ENCODE results near the gene GALNT17.

GALNT17 gene

GRCh38 chr7:71278257-71278656, 146.3 kb downstream of the GALNT17 start:
- H3K4me3 ChIP-seq (ENCODE audit: low read depth, low read length) = no peak overlapping the region

GRCh38 chr7:71281261-71281660, 149.3 kb downstream of the GALNT17 start:
- H3K4me3 ChIP-seq (ENCODE audit: low read depth, low read length) = no peak overlapping the region

GRCh38 chr7:71283802-71284201, 151.9 kb downstream of the GALNT17 start:
- H3K4me3 ChIP-seq (ENCODE audit: low read depth, low read length) = no peak overlapping the region

GRCh38 chr7:71285571-71286145, 153.7 kb downstream of the GALNT17 start:
- no peak overlapping the region for H3K4me3 ChIP-seq (ENCODE audit: low read depth, low read length)

- H3K4me3 ChIP-seq (ENCODE audit: low read depth, low read length) = no peak overlapping the region
These were observed 154.4 kb downstream of the GALNT17 start for GRCh38 chr7:71286336-71286735.

- no peak overlapping the region for H3K4me3 ChIP-seq (ENCODE audit: low read depth, low read length)
These were observed 155.0 kb downstream of the GALNT17 start for GRCh38 chr7:71286924-71287323.

- no peak overlapping the region for H3K4me3 ChIP-seq (ENCODE audit: low read depth, low read length)
These were observed 158.5 kb downstream of the GALNT17 start for GRCh38 chr7:71290452-71290851.

- no peak overlapping the region for H3K4me3 ChIP-seq (ENCODE audit: low read depth, low read length)
These were observed 166.4 kb downstream of the GALNT17 start for GRCh38 chr7:71298378-71298777.

GRCh38 chr7:71300086-71300485, 168.1 kb downstream of the GALNT17 start:
- H3K4me3 ChIP-seq (ENCODE audit: low read depth, low read length) = no peak overlapping the region

- no peak overlapping the region for H3K4me3 ChIP-seq (ENCODE audit: low read depth, low read length)
These were observed 168.7 kb downstream of the GALNT17 start for GRCh38 chr7:71300603-71301002.

GRCh38 chr7:71301167-71301566, 169.2 kb downstream of the GALNT17 start:
- H3K4me3 ChIP-seq (ENCODE audit: low read depth, low read length) = no peak overlapping the region

- no peak overlapping the region for H3K4me3 ChIP-seq (ENCODE audit: low read depth, low read length)
These were observed 171.6 kb downstream of the GALNT17 start for GRCh38 chr7:71303566-71303965.

- H3K4me3 ChIP-seq (ENCODE audit: low read depth, low read length) = no peak overlapping the region
These were observed 176.2 kb downstream of the GALNT17 start for GRCh38 chr7:71308096-71308495.

- H3K4me3 ChIP-seq (ENCODE audit: low read depth, low read length) = no peak overlapping the region
These were observed 179.6 kb downstream of the GALNT17 start for GRCh38 chr7:71311576-71311975.

GRCh38 chr7:71312755-71313490, 181.0 kb downstream of the GALNT17 start:
- H3K4me3 ChIP-seq (ENCODE audit: low read depth, low read length) = no peak overlapping the region

GRCh38 chr7:71313553-71313952, 181.6 kb downstream of the GALNT17 start:
- H3K4me3 ChIP-seq (ENCODE audit: low read depth, low read length) = no peak overlapping the region

GRCh38 chr7:71320916-71321315, 189.0 kb downstream of the GALNT17 start:
- no peak overlapping the region for H3K4me3 ChIP-seq (ENCODE audit: low read depth, low read length)

- H3K4me3 ChIP-seq (ENCODE audit: low read depth, low read length) = no peak overlapping the region
These were observed 190.3 kb downstream of the GALNT17 start for GRCh38 chr7:71322201-71322600.

- no peak overlapping the region for H3K4me3 ChIP-seq (ENCODE audit: low read depth, low read length)
These were observed 191.8 kb downstream of the GALNT17 start for GRCh38 chr7:71323726-71324125.

GRCh38 chr7:71325151-71325550, 193.2 kb downstream of the GALNT17 start:
- no peak overlapping the region for H3K4me3 ChIP-seq (ENCODE audit: low read depth, low read length)

- no peak overlapping the region for H3K4me3 ChIP-seq (ENCODE audit: low read depth, low read length)
These were observed 194.7 kb downstream of the GALNT17 start for GRCh38 chr7:71326595-71326994.

- H3K4me3 ChIP-seq (ENCODE audit: low read depth, low read length) = no peak overlapping the region
These were observed 196.0 kb downstream of the GALNT17 start for GRCh38 chr7:71327946-71328345.
